ENCODE data around the gene TMEM109. TPM values are rescaled to one million over a fixed set of nuclear protein-coding genes. Genes with fewer than 3 reads are reported as not detected.
A peak's percentile ranks its signal among the peaks of the same experiment; 100 is the strongest.

TMEM109 gene
- total RNA-seq, 2 donors from 2014 or later = 158 to 213 TPM

DNA sequence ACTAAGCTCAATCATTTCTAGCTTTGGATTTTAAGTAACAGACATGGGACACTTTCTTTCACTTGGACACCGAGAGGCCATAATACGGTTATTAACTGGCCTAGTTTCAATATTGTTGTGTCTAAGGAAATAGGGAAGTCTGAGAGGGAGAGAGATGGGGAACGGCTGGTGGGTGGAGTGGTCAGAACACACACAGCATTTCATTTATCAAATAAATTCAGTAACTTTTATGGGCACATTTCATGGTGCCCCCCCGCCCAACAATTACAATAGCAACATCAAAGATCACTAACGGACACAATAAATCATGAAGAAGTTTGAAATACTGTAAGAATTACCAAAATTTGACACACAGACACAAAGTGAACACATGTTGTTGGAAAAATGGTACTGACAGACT, 18.3 kb upstream of the TMEM109 start:
- peaks cover 41% of the 10 kb centered on the region for H3K36me3 ChIP-seq
- DNase-seq (ENCODE audit: low spot score) (no peak), ATAC-seq (ENCODE audit: insufficient number of reproducible peaks, low FRiP score, low read depth) (no peak)

DNA sequence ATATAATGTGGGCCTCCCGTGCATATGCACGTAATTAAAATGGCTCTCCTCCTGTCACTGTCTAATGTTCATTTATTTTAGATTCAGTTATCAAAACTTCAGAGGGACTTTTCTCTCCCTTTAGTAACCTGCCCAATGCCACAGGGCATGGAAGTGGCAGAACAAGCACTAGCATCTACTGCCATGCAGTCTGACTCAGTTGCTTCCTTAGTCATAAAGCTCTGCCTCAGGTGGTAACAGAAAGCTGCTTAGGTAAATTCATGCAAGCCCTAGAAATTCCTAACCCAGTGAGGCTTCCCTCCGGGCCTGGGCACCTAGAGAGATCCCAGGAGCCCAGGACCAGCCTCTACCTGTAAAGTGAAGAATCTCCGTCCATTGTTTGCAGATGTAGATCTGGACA, 16.5 kb upstream of the TMEM109 start:
- no peak overlapping the region for H3K27ac ChIP-seq
- TF ChIP-seq, protein P1, sequence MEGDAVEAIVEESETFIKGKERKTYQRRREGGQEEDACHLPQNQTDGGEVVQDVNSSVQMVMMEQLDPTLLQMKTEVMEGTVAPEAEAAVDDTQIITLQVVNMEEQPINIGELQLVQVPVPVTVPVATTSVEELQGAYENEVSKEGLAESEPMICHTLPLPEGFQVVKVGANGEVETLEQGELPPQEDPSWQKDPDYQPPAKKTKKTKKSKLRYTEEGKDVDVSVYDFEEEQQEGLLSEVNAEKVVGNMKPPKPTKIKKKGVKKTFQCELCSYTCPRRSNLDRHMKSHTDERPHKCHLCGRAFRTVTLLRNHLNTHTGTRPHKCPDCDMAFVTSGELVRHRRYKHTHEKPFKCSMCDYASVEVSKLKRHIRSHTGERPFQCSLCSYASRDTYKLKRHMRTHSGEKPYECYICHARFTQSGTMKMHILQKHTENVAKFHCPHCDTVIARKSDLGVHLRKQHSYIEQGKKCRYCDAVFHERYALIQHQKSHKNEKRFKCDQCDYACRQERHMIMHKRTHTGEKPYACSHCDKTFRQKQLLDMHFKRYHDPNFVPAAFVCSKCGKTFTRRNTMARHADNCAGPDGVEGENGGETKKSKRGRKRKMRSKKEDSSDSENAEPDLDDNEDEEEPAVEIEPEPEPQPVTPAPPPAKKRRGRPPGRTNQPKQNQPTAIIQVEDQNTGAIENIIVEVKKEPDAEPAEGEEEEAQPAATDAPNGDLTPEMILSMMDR (IDR thresholded peaks at IDR 0.05) = no peak
- no peak for DNase-seq (ENCODE audit: low spot score)
- no peaks in the 10 kb centered on the region for H3K27me3 ChIP-seq (replicated peaks; ENCODE audit: insufficient read depth)
- ATAC-seq (ENCODE audit: insufficient number of reproducible peaks, low FRiP score, low read depth) = no peak
- no peaks in the 10 kb centered on the region for H3K9me3 ChIP-seq
- H3K4me1 ChIP-seq (ENCODE audit: control insufficient read depth in 1 of 2, low read depth in 2 of 2) = no peaks in the 10 kb centered on the region
- H3K4me3 ChIP-seq = no peak overlapping the region
- H3K36me3 ChIP-seq = peaks cover 58% of the 10 kb centered on the region

More for the DNA sequence above, 18.3 kb upstream of the TMEM109 start:
- no peaks in the 10 kb centered on the region for H3K27me3 ChIP-seq (replicated peaks; ENCODE audit: insufficient read depth)
- no peaks in the 10 kb centered on the region for H3K9me3 ChIP-seq
- H3K4me3 ChIP-seq = no peak overlapping the region
- TF ChIP-seq, protein P1 (IDR thresholded peaks at IDR 0.05) = no peak
- no peaks in the 10 kb centered on the region for H3K4me1 ChIP-seq (ENCODE audit: control insufficient read depth in 1 of 2, low read depth in 2 of 2)
- no peak overlapping the region for H3K27ac ChIP-seq

DNA sequence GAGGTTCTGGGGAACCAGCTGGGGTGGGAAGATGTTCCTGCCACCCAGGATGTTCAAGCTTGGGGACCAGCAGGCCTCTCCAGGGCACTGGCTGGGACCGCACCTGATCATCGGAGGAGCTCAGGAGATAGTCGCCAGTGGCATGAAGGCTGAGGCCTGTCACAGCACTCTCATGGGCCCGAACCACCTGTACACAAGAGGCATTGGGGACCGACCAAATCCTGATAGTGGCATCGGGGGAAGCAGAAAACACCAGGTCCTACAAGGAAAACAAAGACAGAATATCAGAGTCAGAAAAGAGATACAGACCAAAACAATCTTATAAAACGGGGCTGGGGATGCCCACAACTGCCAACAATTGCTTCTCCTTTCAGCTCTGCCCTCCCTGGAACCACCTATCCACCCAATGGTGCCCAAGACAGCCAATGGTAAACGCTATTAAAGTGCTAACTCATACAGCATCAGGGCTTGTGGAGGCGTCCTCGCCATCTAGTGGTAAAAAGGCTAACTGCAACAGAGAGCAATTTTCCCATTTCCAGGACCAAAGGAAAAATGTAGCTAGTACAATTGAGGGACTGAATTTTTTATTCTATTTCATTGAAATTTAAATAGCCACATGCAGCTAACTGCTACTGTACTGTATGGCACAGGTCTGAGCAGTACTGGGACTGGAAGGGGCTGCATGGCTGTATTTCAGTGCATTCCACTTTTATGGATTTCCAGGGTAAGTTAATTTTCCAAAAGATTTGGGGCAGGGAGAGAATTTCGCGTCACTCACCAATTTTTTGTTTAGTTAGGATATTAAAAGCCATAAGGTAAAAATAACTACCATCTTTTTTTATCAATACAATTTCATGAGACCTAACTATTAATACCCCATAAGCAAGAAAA, 14.7 kb upstream of the TMEM109 start:
- no peaks in the 10 kb centered on the region for H3K9me3 ChIP-seq
- H3K4me3 ChIP-seq = no peak overlapping the region
- H3K27ac ChIP-seq = no peak overlapping the region
- no peak for DNase-seq (ENCODE audit: low spot score)
- peaks cover 60% of the 10 kb centered on the region for H3K36me3 ChIP-seq
- no peak for ATAC-seq (ENCODE audit: insufficient number of reproducible peaks, low FRiP score, low read depth)
- TF ChIP-seq, protein P1 (IDR thresholded peaks at IDR 0.05) = peak; percentile 91
- H3K27me3 ChIP-seq (replicated peaks; ENCODE audit: insufficient read depth) = no peaks in the 10 kb centered on the region
- H3K4me1 ChIP-seq (ENCODE audit: control insufficient read depth in 1 of 2, low read depth in 2 of 2) = peaks cover 0 to under 1% of the 10 kb centered on the region in 2 donors

DNA sequence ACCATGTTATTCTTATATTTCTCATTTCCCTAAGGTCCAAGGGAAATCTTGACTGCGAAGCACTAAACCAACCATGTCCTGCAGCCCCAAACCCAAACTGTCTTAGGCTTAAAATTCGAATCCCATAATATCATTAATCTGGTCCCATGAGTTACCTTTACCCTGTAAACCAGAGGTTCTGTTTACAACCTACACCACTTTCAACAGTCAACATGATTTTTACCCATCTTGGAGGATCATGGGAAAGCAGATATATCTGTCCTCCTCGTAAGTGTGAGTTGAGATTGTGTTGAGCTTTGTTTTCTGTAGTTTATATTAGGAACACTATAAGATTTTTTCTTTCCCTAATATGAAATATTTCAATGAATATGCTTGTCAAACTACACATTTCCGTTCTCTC, 14.0 kb upstream of the TMEM109 start:
- H3K4me3 ChIP-seq = no peak overlapping the region
- TF ChIP-seq, protein P1 (IDR thresholded peaks at IDR 0.05) = no peak
- DNase-seq (ENCODE audit: low spot score) (no peak), ATAC-seq (ENCODE audit: insufficient number of reproducible peaks, low FRiP score, low read depth) (no peak)
- H3K4me1 ChIP-seq (ENCODE audit: control insufficient read depth in 1 of 2, low read depth in 2 of 2) = peaks cover 6 to 8% of the 10 kb centered on the region in 2 donors
- peaks cover 60% of the 10 kb centered on the region for H3K36me3 ChIP-seq
- H3K27me3 ChIP-seq (replicated peaks; ENCODE audit: insufficient read depth) = no peaks in the 10 kb centered on the region
- no peak overlapping the region for H3K27ac ChIP-seq
- H3K9me3 ChIP-seq = no peaks in the 10 kb centered on the region

DNA sequence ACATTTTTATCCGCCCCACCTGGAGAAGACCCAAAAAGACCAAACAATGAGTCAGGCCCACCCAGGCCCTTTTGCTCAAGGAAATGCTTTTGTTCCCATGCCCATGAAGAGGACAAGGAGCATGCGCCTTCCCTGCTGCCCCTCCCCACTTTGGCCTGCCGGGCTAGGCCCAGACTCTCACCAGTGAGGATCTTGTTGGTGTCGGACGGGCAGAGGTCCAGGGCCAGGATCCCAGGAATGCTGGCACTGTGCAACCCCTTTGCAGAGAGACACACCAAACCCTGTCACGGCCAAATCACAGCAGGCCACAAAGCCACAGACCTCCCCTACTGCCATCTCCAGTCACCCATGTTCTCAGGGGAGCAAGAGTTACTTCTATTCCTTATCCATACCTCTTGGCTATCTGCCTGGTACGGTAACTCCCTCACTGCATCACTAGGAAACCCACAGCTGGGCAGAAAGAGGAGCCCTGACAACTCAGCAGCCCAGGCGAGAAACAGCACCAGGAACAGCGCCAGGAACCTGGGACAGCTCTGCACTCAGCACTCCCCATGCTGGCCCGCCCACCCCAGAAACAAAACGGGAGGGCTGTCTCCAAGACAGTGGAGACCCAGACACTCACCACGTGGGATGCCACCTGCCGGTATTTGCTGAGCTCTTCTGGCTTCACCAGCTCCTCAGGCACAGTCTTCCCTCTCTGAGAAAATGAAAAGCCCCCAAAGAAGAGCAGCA, 13.1 kb upstream of the TMEM109 start:
- Histone ChIP-seq H3K9me3 (no peaks in the 10 kb centered on the region), H3K27me3 (replicated peaks; ENCODE audit: insufficient read depth) (no peaks in the 10 kb centered on the region), H3K27ac (no peak overlapping the region), H3K36me3 (peaks cover 60% of the 10 kb centered on the region), H3K4me1 (ENCODE audit: control insufficient read depth in 1 of 2, low read depth in 2 of 2) (peaks cover 10 to 16% of the 10 kb centered on the region in 2 donors), H3K4me3 (no peak overlapping the region)
- no peak for ATAC-seq (ENCODE audit: insufficient number of reproducible peaks, low FRiP score, low read depth)
- no peak for DNase-seq (ENCODE audit: low spot score)
- TF ChIP-seq, protein P1 (IDR thresholded peaks at IDR 0.05) = no peak
